Measurements from ENCODE around the gene NSD2. TPM values are rescaled to one million over a fixed set of nuclear protein-coding genes. Genes with fewer than 3 reads are reported as not detected.

NSD2 gene
- total RNA-seq, 1 experiment from 2014 or later = 122 TPM

GRCh38 chr4:1956631-1957030, 85.4 kb downstream of the NSD2 start:
- no peaks in the 10 kb centered on the region for H3K27me3 ChIP-seq (replicated peaks; ENCODE audit: control insufficient read depth, insufficient read depth, low read length)
- TF ChIP-seq CTCF (IDR thresholded peaks at IDR 0.05; ENCODE audit: insufficient read depth in 1 of 2, low read depth in 1 of 2, low read length in 1 of 2, severe bottlenecking in 1 of 2, unreplicated experiment in 1 of 2) = no peak
- peaks cover 81% of the 10 kb centered on the region for H3K36me3 Mint-ChIP-seq (ENCODE audit: insufficient read depth, unreplicated experiment)
- ChIA-PET POLR2A (no interaction called here), CTCF (no interaction called here)
- H3K27me3 Mint-ChIP-seq (ENCODE audit: insufficient read depth, unreplicated experiment) = no peaks in the 10 kb centered on the region
- DNase-seq = no peak
- peaks cover 2% of the 10 kb centered on the region; the same call in 1 of the 2 replicates for H3K36me3 ChIP-seq (ENCODE audit: control insufficient read depth, insufficient read depth, low read length)
- BruUV-seq (replicated peaks) = no TSS peak
- H3K4me3 ChIP-seq (ENCODE audit: low read depth, low read length) = no peak overlapping the region
- intact Hi-C loops (cut with micrococcal nuclease; ENCODE audit: unreplicated experiment) = no loop called here
- peaks cover 3% of the 10 kb centered on the region for H3K4me1 Mint-ChIP-seq (ENCODE audit: low read depth, unreplicated experiment)
- H3K4me1 ChIP-seq = no peaks in the 10 kb centered on the region
- H3K27ac Mint-ChIP-seq (ENCODE audit: unreplicated experiment) = peak overlapping the region; percentile 28
- H3K4me3 Mint-ChIP-seq (ENCODE audit: unreplicated experiment) = no peak overlapping the region
- no peaks in the 10 kb centered on the region for H3K9me3 Mint-ChIP-seq (ENCODE audit: unreplicated experiment)
- H3K9me3 ChIP-seq = no peaks in the 10 kb centered on the region

- H3K27ac Mint-ChIP-seq (ENCODE audit: unreplicated experiment) = no peak overlapping the region
- Histone ChIP-seq H3K9me3 (no peaks in the 10 kb centered on the region), H3K36me3 (ENCODE audit: control insufficient read depth, insufficient read depth, low read length) (peaks cover 2% of the 10 kb centered on the region; the same call in 1 of the 2 replicates), H3K4me1 (no peaks in the 10 kb centered on the region), H3K27me3 (replicated peaks; ENCODE audit: control insufficient read depth, insufficient read depth, low read length) (no peaks in the 10 kb centered on the region), H3K4me3 (ENCODE audit: low read depth, low read length) (no peak overlapping the region)
- ChIA-PET CTCF (no interaction called here), POLR2A (no interaction called here)
- no peak for DNase-seq
- no peaks in the 10 kb centered on the region for H3K27me3 Mint-ChIP-seq (ENCODE audit: insufficient read depth, unreplicated experiment)
- H3K4me1 Mint-ChIP-seq (ENCODE audit: low read depth, unreplicated experiment) = peaks cover 14% of the 10 kb centered on the region
- BruUV-seq (replicated peaks) = no TSS peak
- no peak overlapping the region for H3K4me3 Mint-ChIP-seq (ENCODE audit: unreplicated experiment)
- TF ChIP-seq CTCF (IDR thresholded peaks at IDR 0.05; ENCODE audit: insufficient read depth in 1 of 2, low read depth in 1 of 2, low read length in 1 of 2, severe bottlenecking in 1 of 2, unreplicated experiment in 1 of 2) = no peak
- peaks cover 84% of the 10 kb centered on the region for H3K36me3 Mint-ChIP-seq (ENCODE audit: insufficient read depth, unreplicated experiment)
- intact Hi-C loops (cut with micrococcal nuclease; ENCODE audit: unreplicated experiment) = no loop called here
- no peaks in the 10 kb centered on the region for H3K9me3 Mint-ChIP-seq (ENCODE audit: unreplicated experiment)
Measured at GRCh38 chr4:1958276-1959103, 87.3 kb downstream of the NSD2 start.

GRCh38 chr4:1959104-1959384, 87.9 kb downstream of the NSD2 start:
- Histone ChIP-seq H3K27me3 (replicated peaks; ENCODE audit: control insufficient read depth, insufficient read depth, low read length) (no peaks in the 10 kb centered on the region), H3K36me3 (ENCODE audit: control insufficient read depth, insufficient read depth, low read length) (peaks cover 4% of the 10 kb centered on the region; the same call in 1 of the 2 replicates), H3K4me3 (ENCODE audit: low read depth, low read length) (no peak overlapping the region), H3K4me1 (no peaks in the 10 kb centered on the region), H3K9me3 (no peaks in the 10 kb centered on the region)
- Mint-ChIP-seq H3K9me3 (ENCODE audit: unreplicated experiment) (no peaks in the 10 kb centered on the region), H3K27me3 (ENCODE audit: insufficient read depth, unreplicated experiment) (no peaks in the 10 kb centered on the region), H3K36me3 (ENCODE audit: insufficient read depth, unreplicated experiment) (peaks cover 84% of the 10 kb centered on the region), H3K4me3 (ENCODE audit: unreplicated experiment) (no peak overlapping the region), H3K4me1 (ENCODE audit: low read depth, unreplicated experiment) (peaks cover 14% of the 10 kb centered on the region), H3K27ac (ENCODE audit: unreplicated experiment) (no peak overlapping the region)
- no TSS peak for BruUV-seq (replicated peaks)
- ChIA-PET POLR2A (no interaction called here), CTCF (no interaction called here)
- intact Hi-C loops (cut with micrococcal nuclease; ENCODE audit: unreplicated experiment) = no loop called here
- no peak for TF ChIP-seq CTCF (IDR thresholded peaks at IDR 0.05; ENCODE audit: insufficient read depth in 1 of 2, low read depth in 1 of 2, low read length in 1 of 2, severe bottlenecking in 1 of 2, unreplicated experiment in 1 of 2)
- no peak for DNase-seq
